ENCODE data around the gene ISOC2. TPM values are rescaled to one million over a fixed set of nuclear protein-coding genes. Genes with fewer than 3 reads are reported as not detected.
"Not testable (repeated sequence)": the region's sequence is repeated elsewhere in the genome, so short reads cannot be mapped to it uniquely, and the experiment has no call there.

ISOC2 gene
- total RNA-seq, result 10 to 100 TPM; 10.5 to 11.0 TPM
- 10 to 100 TPM; 30.5 to 35.6 (median 34.2) TPM for polyA plus RNA-seq
- 1.5 to 45.8 (median 8.8) reads per million in 6 experiments for total RNA-seq

- DNase-seq (peak; percentile 99 to 100 (median 100)), ATAC-seq (peak; percentile 96)
- POLR2A ChIA-PET, result interaction anchor here (0.6 to 2.7 kb wide), 12 partner anchors 9 to 862 kb away, joined by 3 to 24 read pairs (median 4); partner anchors contain the start of genes FIZ1, TMEM238, ZNF628 and ZNF784
- H3K9me3 Mint-ChIP-seq, result no peaks in the 10 kb centered on the region
- H3K27me3 Mint-ChIP-seq, result peaks cover 0 to 4% (median 0%) of the 10 kb centered on the region in 5 donors
- peak within 1 kb of the TSS; percentile 88 to 96 (median 91) for H3K4me3 Mint-ChIP-seq
- peaks cover 15 to 30% (median 24%) of the 10 kb centered on the region in 4 donors for H3K4me1 Mint-ChIP-seq
- no peaks in the 10 kb centered on the region for H3K36me3 Mint-ChIP-seq
- peak within 1 kb of the TSS; percentile 89 to 96 (median 93) for H3K27ac Mint-ChIP-seq
Measured at GRCh38 chr19:55461259-55461973, at the start of gene ISOC2. ISOC2 (minus strand) TSS chr19:55461642; CDS start chr19:55456486, 5,156 bp downstream.

GRCh38 chr19:55508120-55508519, 46.7 kb upstream of the ISOC2 start:
- Mint-ChIP-seq H3K4me3 (no peak overlapping the region), H3K36me3 (no peaks in the 10 kb centered on the region), H3K9me3 (no peaks in the 10 kb centered on the region), H3K27me3 (peaks cover 0 to 16% (median 3%) of the 10 kb centered on the region in 5 donors), H3K4me1 (peaks cover 8 to 12% (median 11%) of the 10 kb centered on the region in 4 donors), H3K27ac (no peak overlapping the region)
- no peak for DNase-seq
- POLR2A ChIA-PET, result no interaction called here
- ATAC-seq, result no peak

DNA sequence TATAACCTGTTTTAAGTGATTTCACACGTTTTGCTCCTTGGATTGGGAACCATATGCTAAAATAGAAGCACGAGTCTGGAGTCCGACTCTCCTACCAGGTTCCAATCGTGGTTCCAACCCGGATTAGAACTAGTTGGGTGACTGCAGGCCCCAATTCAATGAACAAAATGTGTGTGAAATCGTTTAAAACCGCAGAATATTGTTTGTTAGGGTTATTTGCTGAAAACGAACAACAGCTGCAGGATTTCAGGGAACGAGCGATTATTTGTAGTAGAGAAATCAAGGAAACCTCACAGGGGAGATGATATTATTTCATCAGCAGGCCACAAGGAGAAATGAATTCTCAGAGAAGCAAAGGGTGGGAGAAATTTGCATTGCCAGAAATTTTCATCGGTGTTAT, 43.5 kb upstream of the ISOC2 start:
- POLR2A ChIA-PET, result interaction anchor here (1.4 to 1.9 kb wide), 3 partner anchors 28 to 142 kb away, joined by 3 to 16 read pairs (median 3); partner anchors contain the start of gene ZNF628
- no peak overlapping the region for H3K27ac Mint-ChIP-seq
- H3K4me3 Mint-ChIP-seq, result peak overlapping the region in 1 of 10 donors; percentile 36
- H3K36me3 Mint-ChIP-seq, result no peaks in the 10 kb centered on the region
- H3K4me1 Mint-ChIP-seq, result peaks cover 11 to 15% (median 13%) of the 10 kb centered on the region in 4 donors
- no peaks in the 10 kb centered on the region for H3K9me3 Mint-ChIP-seq
- ATAC-seq (no peak), DNase-seq (no peak)
- H3K27me3 Mint-ChIP-seq, result peaks cover 0 to 7% (median 1%) of the 10 kb centered on the region in 5 donors

- Mint-ChIP-seq H3K27ac (peak overlapping the region in 4 of 10 donors; percentile 58 to 94 (median 84)), H3K9me3 (no peaks in the 10 kb centered on the region), H3K36me3 (no peaks in the 10 kb centered on the region), H3K27me3 (peaks cover 0 to 7% (median 1%) of the 10 kb centered on the region in 5 donors), H3K4me3 (peak overlapping the region; percentile 62 to 89 (median 82)), H3K4me1 (peaks cover 11 to 15% (median 13%) of the 10 kb centered on the region in 4 donors)
- DNase-seq (no peak), ATAC-seq (no peak)
- POLR2A ChIA-PET, result interaction anchor here (0.8 to 1.9 kb wide), 15 partner anchors 17 to 363 kb away, joined by 3 to 16 read pairs (median 3); partner anchors contain the start of genes ISOC2, KMT5C, NAT14 and SYT5
Measured at GRCh38 chr19:55504252-55504603, 42.8 kb upstream of the ISOC2 start.

- Mint-ChIP-seq H3K4me1 (peaks cover 11 to 15% (median 13%) of the 10 kb centered on the region in 4 donors), H3K27ac (peak overlapping the region; percentile 43 to 94 (median 86)), H3K27me3 (peaks cover 0 to 7% (median 1%) of the 10 kb centered on the region in 5 donors), H3K36me3 (no peaks in the 10 kb centered on the region), H3K9me3 (no peaks in the 10 kb centered on the region), H3K4me3 (peak overlapping the region; percentile 77 to 90 (median 84))
- POLR2A ChIA-PET, result interaction anchor here (0.7 to 1.9 kb wide), 16 partner anchors 17 to 363 kb away, joined by 3 to 16 read pairs (median 3); partner anchors contain the start of genes ISOC2, KMT5C, NAT14 and SYT5
- ATAC-seq (peak; percentile 94 to 95), DNase-seq (peak; percentile 82 to 98 (median 93))
Measured at GRCh38 chr19:55503502-55504251, 42.2 kb upstream of the ISOC2 start.

DNA sequence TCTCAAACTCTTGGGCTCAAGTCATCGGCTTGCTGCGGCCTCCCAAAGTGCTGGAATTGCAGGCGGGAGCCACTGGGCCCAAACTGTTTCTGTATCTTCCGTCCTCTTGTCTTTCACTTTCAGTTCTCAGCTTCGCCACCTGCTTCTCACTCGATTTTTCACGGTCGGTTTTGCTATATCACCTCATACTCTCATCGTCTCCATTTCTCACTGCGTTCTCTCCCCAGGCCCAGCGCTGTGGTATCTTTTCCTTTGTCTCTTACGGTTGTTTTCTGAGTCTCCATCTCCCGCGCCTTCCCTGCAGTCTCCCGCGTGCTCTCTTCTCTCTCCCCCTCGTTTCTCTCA, 41.7 kb upstream of the ISOC2 start:
- H3K27me3 Mint-ChIP-seq, result peaks cover 0 to 6% (median 1%) of the 10 kb centered on the region in 5 donors
- H3K4me1 Mint-ChIP-seq, result peaks cover 11 to 15% (median 13%) of the 10 kb centered on the region in 4 donors
- peak overlapping the region; percentile 77 to 90 (median 84) for H3K4me3 Mint-ChIP-seq
- no peaks in the 10 kb centered on the region for H3K9me3 Mint-ChIP-seq
- DNase-seq, result no peak
- ATAC-seq, result no peak
- POLR2A ChIA-PET, result interaction anchor here (0.7 to 1.9 kb wide), 8 partner anchors 18 to 362 kb away, joined by 3 to 16 read pairs (median 6); partner anchors contain the start of genes ISOC2, NAT14, SYT5 and TMEM238
- peak overlapping the region in 9 of 10 donors; percentile 43 to 92 (median 82) for H3K27ac Mint-ChIP-seq
- no peaks in the 10 kb centered on the region for H3K36me3 Mint-ChIP-seq

GRCh38 chr19:55502197-55502952, 40.9 kb upstream of the ISOC2 start:
- POLR2A ChIA-PET, result interaction anchor here (1.9 kb wide), 1 partner anchor 95 kb away, joined by 9 read pairs; the partner anchor contains the start of gene UBE2S
- DNase-seq, result no peak
- no peak for ATAC-seq
- H3K4me1 Mint-ChIP-seq, result peaks cover 11 to 15% (median 13%) of the 10 kb centered on the region in 4 donors
- H3K4me3 Mint-ChIP-seq, result peak overlapping the region in 5 of 10 donors; percentile 34 to 62 (median 45)
- H3K9me3 Mint-ChIP-seq, result no peaks in the 10 kb centered on the region
- H3K36me3 Mint-ChIP-seq, result no peaks in the 10 kb centered on the region
- H3K27me3 Mint-ChIP-seq, result peaks cover 0 to 1% (median 0%) of the 10 kb centered on the region in 5 donors
- H3K27ac Mint-ChIP-seq, result peak overlapping the region in 5 of 10 donors; percentile 21 to 84 (median 53)

DNA sequence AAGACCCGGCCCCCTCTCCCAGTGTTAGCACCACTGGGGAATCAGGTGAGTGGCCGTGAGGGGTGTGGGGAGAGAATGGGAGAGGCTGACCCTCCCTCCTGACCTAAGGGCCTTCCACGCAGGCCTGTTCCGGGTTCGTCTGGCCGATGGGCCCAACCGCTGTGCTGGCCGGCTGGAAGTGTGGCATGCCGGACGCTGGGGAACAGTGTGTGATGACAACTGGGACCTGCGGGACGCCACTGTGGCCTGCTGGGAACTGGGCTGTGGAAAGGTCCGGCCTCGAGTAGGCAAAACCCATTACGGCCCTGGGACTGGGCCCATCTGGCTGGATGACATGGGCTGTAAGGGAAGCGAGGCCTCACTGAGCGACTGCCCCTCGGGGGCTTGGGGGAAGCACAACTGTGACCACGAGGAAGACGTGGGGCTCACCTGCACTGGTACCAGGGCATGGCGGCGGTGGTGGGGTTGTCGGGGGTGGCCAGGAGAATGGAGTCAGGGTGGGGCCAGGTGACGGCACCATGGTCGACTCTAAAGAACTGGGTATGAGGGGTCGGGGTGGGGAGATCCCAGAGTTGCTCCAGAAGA, 39.0 kb upstream of the ISOC2 start:
- Mint-ChIP-seq H3K9me3 (no peaks in the 10 kb centered on the region), H3K4me1 (peaks cover 11 to 15% (median 13%) of the 10 kb centered on the region in 4 donors), H3K36me3 (no peaks in the 10 kb centered on the region), H3K4me3 (no peak overlapping the region), H3K27me3 (no peaks in the 10 kb centered on the region), H3K27ac (no peak overlapping the region)
- no peak for DNase-seq
- POLR2A ChIA-PET, result no interaction called here
- no peak for ATAC-seq

DNA sequence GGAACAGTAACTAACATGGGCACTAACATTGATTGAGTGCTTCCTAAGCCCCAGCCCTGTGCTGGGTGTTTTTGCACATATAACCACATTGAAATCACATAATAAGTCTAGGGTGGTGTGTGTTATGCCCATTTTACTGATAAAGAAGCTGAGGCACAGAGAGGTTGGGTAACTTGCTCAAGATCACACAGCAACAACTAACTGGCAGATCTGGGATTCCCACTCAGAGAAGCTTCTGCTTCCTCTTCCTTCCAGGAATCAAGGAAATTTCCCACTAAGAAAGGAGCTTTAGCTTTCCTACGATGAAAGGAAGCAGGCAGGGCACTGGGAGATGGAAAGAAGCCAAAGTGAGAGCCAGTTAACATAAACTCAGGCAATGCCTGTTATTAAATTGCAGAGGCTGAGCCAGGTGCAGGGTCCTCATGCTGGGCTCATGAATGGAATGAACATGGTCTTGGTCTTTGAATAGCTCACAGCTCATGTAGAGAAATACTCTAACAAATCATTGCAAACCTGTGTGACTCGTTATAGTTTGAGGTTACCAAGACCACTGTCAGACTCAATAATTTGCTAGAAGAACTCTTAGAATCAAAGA, 36.9 kb upstream of the ISOC2 start:
- POLR2A ChIA-PET, result interaction anchor here (1.3 kb wide), 1 partner anchor 30 kb away, joined by 4 read pairs; no protein-coding TSS in a partner anchor
- H3K4me1 Mint-ChIP-seq, result peaks cover 5 to 9% (median 9%) of the 10 kb centered on the region in 4 donors

DNA sequence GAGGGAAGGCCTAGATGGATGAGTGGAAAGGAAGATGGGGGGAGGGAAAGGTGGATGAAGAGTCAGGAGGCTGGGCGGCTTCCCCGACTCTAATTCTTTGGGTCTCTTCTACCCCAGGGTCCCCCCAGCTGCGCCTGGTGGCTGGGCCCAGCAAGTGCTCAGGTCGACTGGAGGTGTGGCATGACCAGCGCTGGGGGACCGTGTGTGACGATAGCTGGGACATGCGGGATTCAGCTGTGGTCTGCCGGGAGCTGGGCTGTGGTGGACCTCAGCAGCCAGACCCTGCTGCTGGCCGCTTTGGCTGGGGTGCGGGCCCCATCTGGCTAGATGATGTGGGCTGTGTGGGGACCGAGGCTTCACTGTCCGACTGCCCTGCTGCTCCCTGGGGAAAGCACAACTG, 36.3 kb upstream of the ISOC2 start:
- H3K36me3 Mint-ChIP-seq, result no peaks in the 10 kb centered on the region
- no peak overlapping the region for H3K27ac Mint-ChIP-seq
- H3K4me3 Mint-ChIP-seq, result no peak overlapping the region
- ATAC-seq (no peak), DNase-seq (no peak)
- POLR2A ChIA-PET, result no interaction called here
- H3K27me3 Mint-ChIP-seq, result peaks cover 0 to 7% (median 0%) of the 10 kb centered on the region in 5 donors
- H3K9me3 Mint-ChIP-seq, result no peaks in the 10 kb centered on the region
- H3K4me1 Mint-ChIP-seq, result peaks cover 5 to 6% (median 6%) of the 10 kb centered on the region in 4 donors

More for the DNA sequence above, 36.9 kb upstream of the ISOC2 start:
- Mint-ChIP-seq H3K27ac (no peak overlapping the region), H3K27me3 (peaks cover 0 to 2% (median 0%) of the 10 kb centered on the region in 5 donors), H3K9me3 (no peaks in the 10 kb centered on the region), H3K36me3 (no peaks in the 10 kb centered on the region), H3K4me3 (no peak overlapping the region)
- no peak for ATAC-seq
- DNase-seq, result no peak

DNA sequence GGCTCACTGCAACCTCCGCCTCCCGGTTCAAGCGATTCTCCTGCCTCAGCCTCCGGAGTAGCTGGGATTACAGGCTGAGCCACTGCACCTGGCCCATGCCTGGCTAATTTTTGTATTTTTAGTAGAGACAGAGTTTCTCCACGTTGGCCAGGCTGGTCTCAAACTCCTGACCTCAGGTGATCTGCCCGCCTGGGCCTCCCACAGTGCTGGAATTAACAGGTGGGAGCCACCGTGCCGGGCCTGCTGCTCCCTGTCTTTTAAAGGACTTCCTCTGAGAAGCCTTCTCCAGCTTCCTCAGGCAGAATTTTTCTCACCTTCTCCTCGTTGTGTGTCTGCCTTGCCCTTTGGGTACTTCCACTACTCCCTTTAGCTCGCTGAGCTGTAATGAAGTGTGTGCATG, 35.4 kb upstream of the ISOC2 start:
- ATAC-seq, H3K27ac Mint-ChIP-seq, POLR2A ChIA-PET: not testable (repeated sequence)

More for the DNA sequence above, 35.4 kb upstream of the ISOC2 start:
- not testable (repeated sequence) for H3K4me1 Mint-ChIP-seq, H3K9me3 Mint-ChIP-seq, H3K36me3 Mint-ChIP-seq, H3K4me3 Mint-ChIP-seq, DNase-seq
- peaks cover 0 to 11% (median under 1%) of the 10 kb centered on the region in 5 donors for H3K27me3 Mint-ChIP-seq

All from naive thymus-derived CD8-positive, alpha-beta T cell (primary cell).